ENCODE measurements around the gene ADAMTS3. TPM values are rescaled to one million over a fixed set of nuclear protein-coding genes. Genes with fewer than 3 reads are reported as not detected.

Gene ADAMTS3
- total and polyA plus RNA-seq, 9 of the 15 experiments (the other 6 are each of a cell fraction or from before 2014, with no cell fraction given), result 4.0 to 18.0 (median 12.1) TPM

- TF ChIP-seq CREB3 (tag; conservative IDR thresholded peaks at IDR 0.05; ENCODE audit: low read depth) (no peak), CREM (IDR thresholded peaks at IDR 0.05; ENCODE audit: low read depth) (no peak), HES1 (IDR thresholded peaks at IDR 0.05; ENCODE audit: low read depth) (no peak)
- Histone ChIP-seq H3K4me2 (ENCODE audit: insufficient read depth, low read length) (no peak overlapping the region), H4K20me1 (replicated peaks; ENCODE audit: control insufficient read depth, insufficient read depth, low read length) (no peaks in the 10 kb centered on the region), H3K79me2 (ENCODE audit: control insufficient read depth, insufficient read depth, low read length) (peaks cover 66% of the 10 kb centered on the region), H3K4me3 (no peak overlapping the region), H3K27me3 (ENCODE audit: control insufficient read depth in 2 of 2, insufficient read depth in 2 of 2, low read length in 2 of 2) (no peaks in the 10 kb centered on the region), H3K4me1 (replicated peaks in 1 of 2; ENCODE audit: control insufficient read depth in 2 of 2, insufficient read depth in 2 of 2, low read length in 2 of 2) (peaks cover 12 to 26% of the 10 kb centered on the region in 2 experiments), H3K27ac (ENCODE audit: extremely low read depth, low read depth, low read length) (peak overlapping the region; percentile 17; the same call in 1 of the 3 replicates), H3K9ac (ENCODE audit: insufficient read depth in 1 of 2, low read depth in 2 of 2, low read length in 2 of 2) (peak overlapping the region in 1 of 2 experiments; percentile 11; a peak in 1 of 4 replicates), H3K9me3 (replicated peaks; ENCODE audit: control insufficient read depth, insufficient read depth, low read depth, low read length) (no peaks in the 10 kb centered on the region), H2AFZ (ENCODE audit: low read depth, low read length) (no peak overlapping the region), H3K36me3 (ENCODE audit: control insufficient read depth, insufficient read depth, low read length) (peaks cover 34% of the 10 kb centered on the region), H3K9me1 (ENCODE audit: control insufficient read depth, insufficient read depth, low read length) (peaks cover 4% of the 10 kb centered on the region)
- WGBS (ENCODE audit: insufficient coverage, low coverage, missing lambda C conversion rate), result 72% methylated on average over 2 of the region's 2 CpGs
- in situ Hi-C loops (cut with MboI), result no loop called here
- ChIA-PET POLR2A (no interaction called here), CTCF (ENCODE audit: low intra/inter-chr PET ratio) (no interaction called here)
- no TSS peak for BruUV-seq (replicated peaks)
- DNase-seq (ENCODE audit: extremely low read depth in 1 of 4, low spot score in 3 of 4) (no peak), ATAC-seq (no peak), FAIRE-seq (no peak)
- intact Hi-C loops (cut with micrococcal nuclease), result loop anchor here (5.0 kb wide), 1 partner anchor 138 kb away; no protein-coding TSS in a partner anchor
These were observed 4.2 kb downstream of the ADAMTS3 start for GRCh38 chr4:72564789-72565188.

- POLR2A ChIA-PET, result no interaction called here
- TF ChIP-seq ZFP91 (CRISPR knock-in tag; IDR thresholded peaks at IDR 0.05) (no peak), RBFOX2 (IDR thresholded peaks at IDR 0.05; ENCODE audit: low read depth, low read length) (0 out of 2 replicates have a peak, but pooled peaks have one; percentile 4)
- DNase-seq (ENCODE audit: extremely low read depth in 1 of 4, low spot score in 3 of 4) (no peak), FAIRE-seq (no peak), ATAC-seq (no peak)
- Histone ChIP-seq H3K27ac (ENCODE audit: extremely low read depth, low read depth, low read length) (no peak overlapping the region; the same call in 2 of the 3 replicates), H3K9me1 (ENCODE audit: control insufficient read depth, insufficient read depth, low read length) (peaks cover 4% of the 10 kb centered on the region), H2AFZ (ENCODE audit: low read depth, low read length) (no peak overlapping the region), H4K20me1 (replicated peaks; ENCODE audit: control insufficient read depth, insufficient read depth, low read length) (no peaks in the 10 kb centered on the region), H3K9ac (ENCODE audit: insufficient read depth in 1 of 2, low read depth in 2 of 2, low read length in 2 of 2) (0 out of 4 replicates have a peak overlapping the region, but pooled peaks of 1 of the 2 experiments have one; percentile 11), H3K79me2 (ENCODE audit: control insufficient read depth, insufficient read depth, low read length) (peaks cover 71% of the 10 kb centered on the region), H3K4me1 (replicated peaks in 1 of 2; ENCODE audit: control insufficient read depth in 2 of 2, insufficient read depth in 2 of 2, low read length in 2 of 2) (peaks cover 6 to 26% of the 10 kb centered on the region in 2 experiments; a peak in 4 of 5 replicates), H3K9me3 (replicated peaks; ENCODE audit: control insufficient read depth, insufficient read depth, low read depth, low read length) (no peaks in the 10 kb centered on the region), H3K36me3 (ENCODE audit: control insufficient read depth, insufficient read depth, low read length) (peaks cover 36% of the 10 kb centered on the region), H3K4me2 (ENCODE audit: insufficient read depth, low read length) (no peak overlapping the region), H3K27me3 (ENCODE audit: control insufficient read depth in 2 of 2, insufficient read depth in 2 of 2, low read length in 2 of 2) (no peaks in the 10 kb centered on the region), H3K4me3 (no peak overlapping the region)
- intact Hi-C loops (cut with micrococcal nuclease), result no loop called here
- CTCF ChIA-PET (ENCODE audit: low intra/inter-chr PET ratio), result no interaction called here
- 73% methylated on average over 1 of the region's 1 CpG for WGBS (ENCODE audit: insufficient coverage, low coverage, missing lambda C conversion rate)
- in situ Hi-C loops (cut with MboI), result no loop called here
- no TSS peak for BruUV-seq (replicated peaks)
These were observed 4.8 kb downstream of the ADAMTS3 start for GRCh38 chr4:72564184-72564583.

Data from K562 (cell line).